HepG2 (cell line): ENCODE results near the gene H1-8. TPM values are rescaled to one million over a fixed set of nuclear protein-coding genes. Genes with fewer than 3 reads are reported as not detected.

Source experiments
- ATAC-seq: fragments of 200-7000 bp; cut with Tn5 transposase; 3 replicates; pipeline ENCODE4 v1.9.1; 2020; ENCODE audit warnings: mild to moderate bottlenecking, moderate library complexity
- BruUV-seq: library from RNA; stranded (reverse); fragments of 400-500 nt; replicated peaks from 2 replicates; lab custom pipeline; 2021; lab: Mats Ljungman, UMichigan
- CTCF ChIA-PET: fragments of 300-600 bp; formaldehyde crosslinking; extraction: SDS; loops from one replicate; lab custom pipeline; 2021; ENCODE audit warnings: low total read pairs, inconsistent platforms, low intra/inter-chr PET ratio; lab: Yijun Ruan, JAX
- POLR2A ChIA-PET: fragments of 350-600 bp; sonication (Branson Sonifier 250); formaldehyde crosslinking; loops from one replicate; lab custom pipeline; 2020; ENCODE audit warnings: antibody characterized with exemption, inconsistent platforms; lab: Yijun Ruan, JAX
- DNase-seq: peaks from one replicate; pipeline ENCODE4 v3.0.0-alpha.2; 2015; ENCODE audit warnings: low spot score
- FAIRE-seq: peaks from 3 replicates; lab custom pipeline; 2011; peaks lifted over from hg19 to GRCh38; lab: Jason Lieb, UNC
- H2AFZ ChIP-seq: one replicate; pipeline ENCODE4 v1.6.1; 2011; ENCODE audit warnings: low read length, inconsistent platforms
- H3K27ac ChIP-seq: fragments of 300-600 bp; 3 replicates; pipeline ENCODE4 v1.8.0; 2011; ENCODE audit warnings: mixed run types, mild to moderate bottlenecking, mixed read lengths, low read length, inconsistent platforms; ENCODE audit not compliant: insufficient read depth; ENCODE audit errors: extremely low read length
- H3K27me3 ChIP-seq, 2 experiments: fragments of 200-600 bp in 1 of 2; 2 replicates in 1 of 2; 3 replicates in 1 of 2; pipeline versions ENCODE4 v1.6.0 to v1.8.0; 2011; ENCODE audit warnings: low read length in 2 of 2, mild to moderate bottlenecking in 2 of 2, moderate library complexity in 2 of 2, inconsistent platforms in 1 of 2; ENCODE audit not compliant: insufficient read depth in 2 of 2, control insufficient read depth in 1 of 2
- H3K36me3 ChIP-seq, 2 experiments: fragments of 200-600 bp in 1 of 2; replicated peaks in 1 of 2; 2 replicates in 1 of 2; 3 replicates in 1 of 2; pipeline versions ENCODE4 v1.5.1 to v1.8.0; 2011; ENCODE audit warnings: low read length in 2 of 2, inconsistent platforms in 1 of 2; ENCODE audit not compliant: insufficient read depth in 2 of 2, control insufficient read depth in 1 of 2
- H3K4me1 ChIP-seq: 2 replicates; pipeline ENCODE4 v1.5.1; 2012; ENCODE audit warnings: low read length, inconsistent platforms; ENCODE audit not compliant: insufficient read depth
- H3K4me2 ChIP-seq: 2 replicates; pipeline ENCODE4 v1.6.0; 2011; ENCODE audit warnings: low read depth, low read length, inconsistent platforms
- H3K4me3 ChIP-seq, 3 experiments: fragments of 200-600 bp in 1 of 3; sonication (generic), shearing (Covaris generic) in 1 of 3; replicated peaks in 1 of 3; 2 replicates each; pipeline ENCODE4 v1.5.1; 2011 to 2016; ENCODE audit warnings: low read length in 3 of 3, inconsistent platforms in 2 of 3, low read depth in 2 of 3, mild to moderate bottlenecking in 2 of 3, control low read depth in 1 of 3, mixed read lengths in 1 of 3; ENCODE audit not compliant: insufficient read depth in 1 of 3
- H3K79me2 ChIP-seq: one replicate; pipeline ENCODE4 v1.6.1; 2011; ENCODE audit warnings: low read length, inconsistent platforms; ENCODE audit not compliant: insufficient read depth
- H3K9ac ChIP-seq: 2 replicates; pipeline ENCODE4 v1.6.0; 2011; ENCODE audit warnings: mild to moderate bottlenecking, low read depth, low read length, inconsistent platforms; ENCODE audit not compliant: insufficient read depth
- H3K9me3 ChIP-seq: 2 replicates; pipeline ENCODE4 v1.5.1; 2012; ENCODE audit warnings: mild to moderate bottlenecking, low read length
- H4K20me1 ChIP-seq: 2 replicates; pipeline ENCODE4 v1.6.0; 2011; ENCODE audit warnings: inconsistent platforms, mild to moderate bottlenecking, low read length, moderate library complexity; ENCODE audit not compliant: insufficient read depth
- ATF5 ChIP-seq: sonication (generic); formaldehyde crosslinking; IDR thresholded peaks from 2 replicates; pipeline ENCODE4 v1.4.0; 2020; ENCODE audit warnings: mild to moderate bottlenecking, low read depth, missing genetic modification reagents
- CBX2 ChIP-seq, 2 experiments: fragments of 200-600 bp in 1 of 2; sonication (generic); formaldehyde crosslinking in 1 of 2; IDR thresholded peaks; 2 replicates each; pipeline versions ENCODE4 v1.7.0 to v1.8.1; 2018 to 2022; ENCODE audit warnings: low read depth in 2 of 2, low read length in 1 of 2, mild to moderate bottlenecking in 1 of 2, missing genetic modification reagents in 1 of 2
- FOXP1 ChIP-seq, 2 experiments: fragments of 450-650 bp in 1 of 2; IDR thresholded peaks; 2 replicates each; pipeline ENCODE4 v1.6.1; 2017 to 2018; ENCODE audit warnings: antibody characterized with exemption in 1 of 2
- HIVEP1 ChIP-seq: sonication (generic); formaldehyde crosslinking; IDR thresholded peaks from 2 replicates; pipeline ENCODE4 v1.4.0; 2020; ENCODE audit warnings: mild to moderate bottlenecking, missing genetic modification reagents
- HNF4A ChIP-seq: sonication (generic); formaldehyde crosslinking; IDR thresholded peaks from 2 replicates; pipeline ENCODE4 v1.4.0; 2020; ENCODE audit warnings: missing genetic modification reagents
- RBFOX2 ChIP-seq: fragments of 200-400 bp; formaldehyde crosslinking; IDR thresholded peaks from 2 replicates; pipeline ENCODE4 v1.6.1; 2017; ENCODE audit warnings: low read depth, mild to moderate bottlenecking, low read length
- RXRB ChIP-seq: IDR thresholded peaks from 2 replicates; pipeline ENCODE4 v1.6.1; 2016; ENCODE audit warnings: borderline replicate concordance, missing genetic modification reagents, missing compliant biosample characterization
- SSRP1 ChIP-seq: IDR thresholded peaks from 2 replicates; pipeline ENCODE4 v1.6.1; 2016; ENCODE audit warnings: control low read depth
- ZBTB21 ChIP-seq: sonication (generic); formaldehyde crosslinking; IDR thresholded peaks from 2 replicates; pipeline ENCODE4 v1.4.0; 2020; ENCODE audit warnings: missing genetic modification reagents
- ZC3H4 ChIP-seq: sonication (generic); formaldehyde crosslinking; IDR thresholded peaks from 2 replicates; pipeline ENCODE4 v1.4.0; 2020; ENCODE audit warnings: missing genetic modification reagents, borderline replicate concordance
- ZIK1 ChIP-seq: sonication (generic); formaldehyde crosslinking; IDR thresholded peaks from 2 replicates; pipeline ENCODE4 v1.5.0; 2020; ENCODE audit warnings: mild to moderate bottlenecking, low read depth, missing genetic modification reagents, borderline replicate concordance
- ZNF136 ChIP-seq: sonication (generic); formaldehyde crosslinking; IDR thresholded peaks from 2 replicates; pipeline ENCODE4 v1.8.1; 2022; ENCODE audit warnings: low read depth, mild to moderate bottlenecking, moderate library complexity, missing genetic modification reagents
- ZNF180 ChIP-seq: sonication (generic); formaldehyde crosslinking; IDR thresholded peaks from 2 replicates; pipeline ENCODE4 v1.4.0; 2020; ENCODE audit warnings: low read depth, missing genetic modification reagents, borderline replicate concordance
- ZNF407 ChIP-seq: sonication (generic); formaldehyde crosslinking; IDR thresholded peaks from one replicate; pipeline ENCODE4 v1.5.1; 2020; ENCODE audit warnings: mild to moderate bottlenecking, missing genetic modification reagents; ENCODE audit errors: not compliant biosample characterization
- WGBS: methylation state at CpG from one replicate; pipeline ENCODE4 v1.1.6; 2017; ENCODE audit warnings: low lambda C conversion rate; 5-methylcytosine and 5-hydroxymethylcytosine counted together
- in situ Hi-C: cut with HindIII; loops from 2 replicates; pipeline ENCODE4 v1.10.0; 2017; ENCODE audit warnings: low pct_unique_long_range_greater_than_20kb; ENCODE audit not compliant: extremely low pct_ligation_motif_present
- intact Hi-C: fragments of 100-400 bp; cut with micrococcal nuclease; formaldehyde crosslinking; loops from one replicate; pipeline ENCODE4 v1.10.0; 2022; ENCODE audit not compliant: unreplicated experiment
- polyA plus RNA-seq, 8 experiments: library from polyadenylated mRNA; depleted of rRNA in 3 of 8; stranded (reverse) in 7 of 8; unstranded in 1 of 8; fragments of >200 nt; fragmentation: Illumina TruSeq in 4 of 8; extraction: Trizol in 4 of 8; gene quantifications; 2 replicates each; pipeline versions ENCODE4 v1.2.1 to v1.2.3, GENCODE V29; 2011 to 2016; ENCODE audit warnings: low read depth in 4 of 8, missing spikeins in 1 of 8, mixed read lengths in 1 of 8; ENCODE audit not compliant: insufficient read depth in 1 of 8
- total RNA-seq, 5 experiments: library from RNA; depleted of rRNA; stranded (reverse); fragments of >200 nt; fragmentation: Illumina TruSeq; extraction: Trizol; gene quantifications; 2 replicates each; pipeline ENCODE4 v1.2.3, GENCODE V29; 2016; ENCODE audit warnings: low read depth in 1 of 5

Gene H1-8
- total and polyA plus RNA-seq, 2 of the 13 experiments (the other 11 are each of a cell fraction or from before 2014, with no cell fraction given), result 0.08 TPM; not detected in 1

GRCh38 chr3:129518581-129518980, 24.4 kb upstream of the H1-8 start:
- WGBS, result 80% methylated on average over 1 of the region's 8 CpGs
- Histone ChIP-seq H3K9ac (no peak overlapping the region), H3K4me1 (peaks cover 61% of the 10 kb centered on the region), H3K4me3 (no peak overlapping the region), H4K20me1 (no peaks in the 10 kb centered on the region), H3K79me2 (no peaks in the 10 kb centered on the region), H3K9me3 (no peaks in the 10 kb centered on the region), H3K36me3 (no peaks in the 10 kb centered on the region; a peak in 1 of 5 replicates), H3K27ac (no peak overlapping the region), H3K27me3 (no peaks in the 10 kb centered on the region), H2AFZ (no peak overlapping the region), H3K4me2 (no peak overlapping the region)
- TF ChIP-seq ZNF180 (CRISPR knock-in tag) (no peak), ZC3H4 (no peak), FOXP1 (IDR thresholded peaks at IDR 0.05) (no peak), FOXP1 (CRISPR knock-in tag; IDR thresholded peaks at IDR 0.05) (no peak), CBX2 (IDR thresholded peaks at IDR 0.05; ENCODE audit: low read depth, low read length) (no peak), CBX2 (CRISPR knock-in tag; IDR thresholded peaks at IDR 0.05; ENCODE audit: low read depth) (no peak), SSRP1 (no peak), RXRB (no peak), ZIK1 (no peak), ZNF136 (CRISPR knock-in tag) (no peak), HNF4A (CRISPR knock-in tag) (no peak), HIVEP1 (CRISPR knock-in tag) (no peak), ZNF407 (CRISPR knock-in tag) (no peak), ZBTB21 (CRISPR knock-in tag) (no peak), RBFOX2 (no peak), ATF5 (no peak)
- ChIA-PET CTCF (no interaction called here), POLR2A (interaction anchor here (1.5 kb wide), 1 partner anchor 75 kb away, joined by 4 read pairs; no protein-coding TSS in a partner anchor)
- no peak for DNase-seq
- BruUV-seq, result no TSS peak
- ATAC-seq, result no peak
- intact Hi-C loops, result no loop called here
- in situ Hi-C loops, result no loop called here
- no peak for FAIRE-seq
